ENCODE data around the gene FLNB. TPM values are rescaled to one million over a fixed set of nuclear protein-coding genes. Genes with fewer than 3 reads are reported as not detected.

The FLNB gene
- total RNA-seq, 1 experiment from 2014 or later: 315 TPM

- Histone ChIP-seq H3K4me1 (peaks cover 61% of the 10 kb centered on the region), H3K9me3 (no peaks in the 10 kb centered on the region), H3K27me3 (replicated peaks; ENCODE audit: control insufficient read depth, insufficient read depth, low read length) (no peaks in the 10 kb centered on the region), H3K4me3 (ENCODE audit: low read depth, low read length) (no peak overlapping the region), H3K36me3 (ENCODE audit: control insufficient read depth, insufficient read depth, low read length) (peaks cover 9% of the 10 kb centered on the region)
- ChIA-PET CTCF (interaction anchor here (0.8 to 2.6 kb wide), 13 partner anchors 9 to 251 kb away, joined by 3 to 11 read pairs (median 4); partner anchors contain the start of genes HTD2 and RPP14), POLR2A (interaction anchor here (0.6 kb wide), 1 partner anchor 52 kb away, joined by 3 read pairs; no protein-coding TSS in a partner anchor)
- no peak for TF ChIP-seq CTCF (IDR thresholded peaks at IDR 0.05; ENCODE audit: insufficient read depth in 1 of 2, low read depth in 1 of 2, low read length in 1 of 2, severe bottlenecking in 1 of 2, unreplicated experiment in 1 of 2)
- Mint-ChIP-seq H3K27ac (ENCODE audit: unreplicated experiment) (peak overlapping the region; percentile 91), H3K27me3 (ENCODE audit: insufficient read depth, unreplicated experiment) (no peaks in the 10 kb centered on the region), H3K9me3 (ENCODE audit: unreplicated experiment) (no peaks in the 10 kb centered on the region), H3K36me3 (ENCODE audit: insufficient read depth, unreplicated experiment) (peaks cover 98% of the 10 kb centered on the region), H3K4me1 (ENCODE audit: low read depth, unreplicated experiment) (peaks cover 52% of the 10 kb centered on the region), H3K4me3 (ENCODE audit: unreplicated experiment) (peak overlapping the region; percentile 46)
- BruUV-seq (replicated peaks): TSS peak; percentile 24
- intact Hi-C loops (cut with micrococcal nuclease; ENCODE audit: unreplicated experiment): loop anchor here (1.0 to 5.0 kb wide), 3 partner anchors 10 to 203 kb away; no protein-coding TSS in a partner anchor
- peak; percentile 70 to 75 for DNase-seq
Measured at GRCh38 chr3:58164906-58165821, 156.9 kb downstream of the FLNB start.

DNA sequence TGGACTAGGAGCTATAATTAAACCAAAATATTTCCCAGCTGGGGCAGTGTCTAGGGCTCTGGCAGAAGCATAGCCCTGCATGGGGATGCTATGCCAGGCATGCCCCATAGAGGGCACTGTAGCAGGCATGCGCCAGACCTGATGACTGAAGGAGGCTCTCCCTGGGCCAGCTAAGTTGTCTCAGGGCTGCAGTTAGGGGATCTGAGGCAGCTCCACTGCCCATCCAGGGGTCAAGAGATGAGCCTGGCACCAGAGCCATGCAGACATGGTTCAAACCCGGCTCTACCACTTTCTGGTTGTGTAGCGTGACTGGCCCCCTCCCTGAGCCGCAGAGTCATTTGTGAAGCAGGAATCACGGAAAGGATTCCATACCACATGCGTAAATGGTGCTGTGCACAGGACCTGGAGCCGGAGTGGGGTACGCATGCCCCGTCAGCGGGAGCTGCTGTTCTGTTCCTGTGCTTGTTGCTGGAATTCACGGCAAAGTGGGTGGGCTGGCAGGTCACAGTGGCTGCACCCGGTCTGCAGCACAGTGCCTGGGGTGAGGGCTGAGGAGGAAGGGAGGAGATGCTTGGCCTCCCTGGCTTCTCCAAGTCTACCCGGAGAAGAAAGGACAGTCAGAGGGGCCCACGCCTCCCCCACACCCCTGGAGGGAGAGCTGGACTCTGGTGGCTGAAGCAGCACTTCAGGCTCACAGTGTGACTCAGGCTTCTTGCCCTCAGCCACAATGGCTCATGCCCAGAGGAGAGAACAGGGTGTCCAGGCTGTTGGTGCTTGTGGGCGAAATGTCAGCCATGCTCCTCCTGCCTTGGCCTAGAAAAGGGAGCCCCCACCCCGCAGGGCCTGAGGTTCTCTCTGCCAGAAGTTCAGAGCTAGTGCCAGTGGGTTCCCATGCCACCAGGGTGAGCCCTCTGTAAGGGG lies 159.5 kb downstream of the FLNB start:
- Mint-ChIP-seq H3K4me1 (ENCODE audit: low read depth, unreplicated experiment) (peaks cover 48% of the 10 kb centered on the region), H3K4me3 (ENCODE audit: unreplicated experiment) (no peak overlapping the region), H3K9me3 (ENCODE audit: unreplicated experiment) (no peaks in the 10 kb centered on the region), H3K27me3 (ENCODE audit: insufficient read depth, unreplicated experiment) (no peaks in the 10 kb centered on the region), H3K36me3 (ENCODE audit: insufficient read depth, unreplicated experiment) (peaks cover 98% of the 10 kb centered on the region), H3K27ac (ENCODE audit: unreplicated experiment) (peak overlapping the region; percentile 68)
- CTCF ChIA-PET: interaction anchor here (0.6 to 2.6 kb wide), 2 partner anchors 205 to 540 kb away, joined by 3 to 10 read pairs; no protein-coding TSS in a partner anchor
- Histone ChIP-seq H3K9me3 (no peaks in the 10 kb centered on the region), H3K4me3 (ENCODE audit: low read depth, low read length) (no peak overlapping the region), H3K27me3 (replicated peaks; ENCODE audit: control insufficient read depth, insufficient read depth, low read length) (no peaks in the 10 kb centered on the region), H3K36me3 (ENCODE audit: control insufficient read depth, insufficient read depth, low read length) (peaks cover 9% of the 10 kb centered on the region), H3K4me1 (peaks cover 52% of the 10 kb centered on the region)
- peak; percentile 65 to 78 for DNase-seq
- intact Hi-C loops (cut with micrococcal nuclease; ENCODE audit: unreplicated experiment): loop anchor here (5.0 kb wide), 2 partner anchors 55 to 205 kb away; no protein-coding TSS in a partner anchor
- TF ChIP-seq CTCF (IDR thresholded peaks at IDR 0.05; ENCODE audit: insufficient read depth in 1 of 2, low read depth in 1 of 2, low read length in 1 of 2, severe bottlenecking in 1 of 2, unreplicated experiment in 1 of 2): peak; percentile 75 to 76
- BruUV-seq (replicated peaks): no TSS peak
- POLR2A ChIA-PET: no interaction called here

DNA sequence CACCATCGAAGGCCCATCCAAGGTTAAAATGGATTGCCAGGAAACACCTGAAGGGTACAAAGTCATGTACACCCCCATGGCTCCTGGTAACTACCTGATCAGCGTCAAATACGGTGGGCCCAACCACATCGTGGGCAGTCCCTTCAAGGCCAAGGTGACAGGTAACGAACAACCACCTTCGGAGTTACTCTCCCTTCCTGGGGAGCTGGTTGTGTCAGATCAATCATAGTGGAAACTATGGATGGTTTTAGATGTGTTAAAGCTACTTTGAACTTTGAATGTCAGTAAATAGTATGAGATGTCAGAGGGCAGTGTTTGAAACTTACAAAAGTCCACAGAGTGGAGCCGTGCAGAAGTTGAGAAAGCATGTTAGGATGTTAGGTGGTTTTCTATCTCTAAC lies 160.3 kb downstream of the FLNB start:
- TF ChIP-seq CTCF (IDR thresholded peaks at IDR 0.05; ENCODE audit: insufficient read depth in 1 of 2, low read depth in 1 of 2, low read length in 1 of 2, severe bottlenecking in 1 of 2, unreplicated experiment in 1 of 2): no peak
- intact Hi-C loops (cut with micrococcal nuclease; ENCODE audit: unreplicated experiment): loop anchor here (5.0 kb wide), 2 partner anchors 56 to 206 kb away; no protein-coding TSS in a partner anchor
- no TSS peak for BruUV-seq (replicated peaks)
- no peak overlapping the region for H3K4me3 ChIP-seq (ENCODE audit: low read depth, low read length)
- ChIA-PET POLR2A (no interaction called here), CTCF (no interaction called here)
- no peak for DNase-seq
- peaks cover 9% of the 10 kb centered on the region for H3K36me3 ChIP-seq (ENCODE audit: control insufficient read depth, insufficient read depth, low read length)
- peaks cover 49% of the 10 kb centered on the region for H3K4me1 ChIP-seq
- Mint-ChIP-seq H3K4me3 (ENCODE audit: unreplicated experiment) (no peak overlapping the region), H3K27ac (ENCODE audit: unreplicated experiment) (peak overlapping the region; percentile 64), H3K36me3 (ENCODE audit: insufficient read depth, unreplicated experiment) (peaks cover 98% of the 10 kb centered on the region), H3K27me3 (ENCODE audit: insufficient read depth, unreplicated experiment) (no peaks in the 10 kb centered on the region), H3K9me3 (ENCODE audit: unreplicated experiment) (no peaks in the 10 kb centered on the region), H3K4me1 (ENCODE audit: low read depth, unreplicated experiment) (peaks cover 48% of the 10 kb centered on the region)
- H3K9me3 ChIP-seq: no peaks in the 10 kb centered on the region
- no peaks in the 10 kb centered on the region for H3K27me3 ChIP-seq (replicated peaks; ENCODE audit: control insufficient read depth, insufficient read depth, low read length)

All from Caco-2 (cell line).